ENCODE measurements around the gene FLT4. TPM values are rescaled to one million over a fixed set of nuclear protein-coding genes. Genes with fewer than 3 reads are reported as not detected.

FLT4 gene
- total and polyA plus RNA-seq, 9 of the 15 experiments (the other 6 are each of a cell fraction or from before 2014, with no cell fraction given): 0.01 to 0.42 (median 0.14) TPM; not detected in 2

DNA sequence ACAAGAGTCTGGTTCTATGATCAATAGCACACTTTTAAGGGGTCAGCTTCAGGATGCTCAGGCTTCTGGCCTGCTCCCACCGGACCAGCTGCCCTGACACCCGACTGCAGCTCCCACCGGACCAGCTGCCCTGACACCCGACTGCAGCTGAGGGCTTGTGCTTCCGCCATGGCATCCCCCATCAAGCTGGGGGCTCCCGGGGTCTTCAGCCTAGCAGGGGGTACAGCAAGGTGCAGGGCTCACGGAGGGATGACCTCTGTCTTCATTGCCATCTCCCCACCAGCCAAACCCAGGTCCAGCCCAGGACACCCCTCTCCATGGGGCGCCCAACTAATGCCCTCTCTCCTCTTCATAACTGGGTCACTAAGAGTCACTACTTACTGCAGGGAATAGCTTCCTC is 1.9 kb downstream of the FLT4 start:
- Histone ChIP-seq H3K36me3 (ENCODE audit: control insufficient read depth, insufficient read depth, low read length) (no peaks in the 10 kb centered on the region), H3K4me1 (replicated peaks in 1 of 2; ENCODE audit: control insufficient read depth in 2 of 2, insufficient read depth in 2 of 2, low read length in 2 of 2) (peaks cover 7 to 30% of the 10 kb centered on the region in 2 experiments; a peak in 4 of 5 replicates), H4K20me1 (replicated peaks; ENCODE audit: control insufficient read depth, insufficient read depth, low read length) (peaks cover 17% of the 10 kb centered on the region), H3K9me1 (ENCODE audit: control insufficient read depth, insufficient read depth, low read length) (no peaks in the 10 kb centered on the region), H3K9me3 (replicated peaks; ENCODE audit: control insufficient read depth, insufficient read depth, low read depth, low read length) (no peaks in the 10 kb centered on the region), H2AFZ (ENCODE audit: low read depth, low read length) (no peak overlapping the region), H3K4me2 (ENCODE audit: insufficient read depth, low read length) (no peak overlapping the region), H3K4me3 (no peak overlapping the region), H3K27me3 (ENCODE audit: control insufficient read depth in 2 of 2, insufficient read depth in 2 of 2, low read length in 2 of 2) (peaks cover 53 to 92% of the 10 kb centered on the region in 2 experiments), H3K9ac (ENCODE audit: insufficient read depth in 1 of 2, low read depth in 2 of 2, low read length in 2 of 2) (no peak overlapping the region), H3K79me2 (ENCODE audit: control insufficient read depth, insufficient read depth, low read length) (no peaks in the 10 kb centered on the region), H3K27ac (ENCODE audit: extremely low read depth, low read depth, low read length) (no peak overlapping the region)
- in situ Hi-C loops (cut with MboI): no loop called here
- ATAC-seq (no peak), DNase-seq (ENCODE audit: extremely low read depth in 1 of 4, low spot score in 3 of 4) (peak in 1 of 4 experiments; percentile 3), FAIRE-seq (no peak)
- ChIA-PET CTCF (ENCODE audit: low intra/inter-chr PET ratio) (no interaction called here), POLR2A (interaction anchor here (0.5 to 0.6 kb wide), 2 partner anchors 11 to 471 kb away, joined by 3 to 4 read pairs; no protein-coding TSS in a partner anchor)
- WGBS (ENCODE audit: insufficient coverage, low coverage, missing lambda C conversion rate): 7% methylated on average over 7 of the region's 8 CpGs
- no TSS peak for BruUV-seq (replicated peaks)
- no peak for TF ChIP-seq RB1 (IDR thresholded peaks at IDR 0.05; ENCODE audit: low read depth)
- no peak for TF ChIP-seq ARID1B (IDR thresholded peaks at IDR 0.05)
- TF ChIP-seq, protein P1, sequence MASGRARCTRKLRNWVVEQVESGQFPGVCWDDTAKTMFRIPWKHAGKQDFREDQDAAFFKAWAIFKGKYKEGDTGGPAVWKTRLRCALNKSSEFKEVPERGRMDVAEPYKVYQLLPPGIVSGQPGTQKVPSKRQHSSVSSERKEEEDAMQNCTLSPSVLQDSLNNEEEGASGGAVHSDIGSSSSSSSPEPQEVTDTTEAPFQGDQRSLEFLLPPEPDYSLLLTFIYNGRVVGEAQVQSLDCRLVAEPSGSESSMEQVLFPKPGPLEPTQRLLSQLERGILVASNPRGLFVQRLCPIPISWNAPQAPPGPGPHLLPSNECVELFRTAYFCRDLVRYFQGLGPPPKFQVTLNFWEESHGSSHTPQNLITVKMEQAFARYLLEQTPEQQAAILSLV (tag; IDR thresholded peaks at IDR 0.05): no peak
- no peak for TF ChIP-seq TAF7 (tag; IDR thresholded peaks at IDR 0.05)
- TF ChIP-seq YBX1 (IDR thresholded peaks at IDR 0.05): no peak
- no peak for TF ChIP-seq PTBP1 (IDR thresholded peaks at IDR 0.05; ENCODE audit: low read depth, low read length)
- TF ChIP-seq ZNF175 (CRISPR knock-in tag; IDR thresholded peaks at IDR 0.05; ENCODE audit: low read depth): no peak
- no peak for TF ChIP-seq SOX6 (IDR thresholded peaks at IDR 0.05)
- no peak for TF ChIP-seq ZFP30 (CRISPR knock-in tag; IDR thresholded peaks at IDR 0.05; ENCODE audit: borderline replicate concordance)
- TF ChIP-seq EHMT2 (IDR thresholded peaks at IDR 0.05): no peak
- intact Hi-C loops (cut with micrococcal nuclease): no loop called here
